HG03045 (cell line): ENCODE data around the gene ARPC4.
A peak's percentile ranks its signal among the peaks of the same experiment; 100 is the strongest.

ENCODE experiments used
- ATAC-seq: cut with Tn5 transposase; IDR thresholded peaks from one replicate; pipeline ENCODE4 v1.9.1; 2021; ENCODE audit warnings: mild to moderate bottlenecking, moderate library complexity; ENCODE audit not compliant: unreplicated experiment

ARPC4 gene

DNA sequence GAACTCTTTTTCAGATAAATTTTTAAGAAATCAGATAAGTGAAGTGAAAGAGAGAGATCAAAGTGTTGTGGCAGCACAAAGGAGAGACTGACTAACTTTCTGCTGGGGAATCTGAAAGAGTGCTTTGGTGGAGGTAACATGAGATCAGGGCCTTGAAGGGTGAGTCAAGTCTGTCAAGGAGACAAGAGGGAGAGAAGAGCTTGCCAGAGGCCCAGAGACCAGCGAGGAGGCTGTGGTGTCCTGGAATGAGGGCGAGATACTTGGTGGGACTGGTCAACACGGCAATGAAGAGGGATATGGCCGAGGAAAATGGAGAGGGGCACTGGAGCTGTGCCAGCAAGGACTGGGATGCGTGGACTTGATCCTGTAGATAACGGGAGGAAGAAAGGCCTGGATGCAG is 5.2 kb upstream of the ARPC4 start:
- no peak for ATAC-seq

- no peak for ATAC-seq
These were observed 1.8 kb upstream of the ARPC4 start for GRCh38 chr3:9791127-9791526.

GRCh38 chr3:9791790-9792404 is 985 bp upstream of the ARPC4 start:
- ATAC-seq = no peak

GRCh38 chr3:9793161-9793781 is 389 bp downstream of the ARPC4 start:
- peak; percentile 4 for ATAC-seq

DNA sequence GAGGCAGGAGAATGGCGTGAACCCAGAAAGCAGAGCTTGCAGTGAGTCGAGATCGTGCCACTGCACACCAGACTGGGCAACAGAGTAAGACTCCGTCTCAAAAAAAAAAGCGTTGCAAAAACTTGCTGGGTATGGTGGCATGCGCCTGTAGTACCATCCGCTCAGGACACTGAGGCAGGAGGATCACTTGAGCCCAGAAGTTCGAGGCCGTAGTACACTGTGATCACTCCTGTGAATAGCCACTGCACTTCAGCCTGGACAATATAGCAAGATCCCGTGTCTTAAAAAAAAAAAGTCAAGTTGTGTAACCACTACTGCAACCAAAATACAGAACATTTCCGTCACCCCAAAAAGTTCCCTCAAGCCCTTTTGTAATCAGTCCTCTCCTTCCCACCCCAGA is 1.5 kb downstream of the ARPC4 start:
- no peak for ATAC-seq

DNA sequence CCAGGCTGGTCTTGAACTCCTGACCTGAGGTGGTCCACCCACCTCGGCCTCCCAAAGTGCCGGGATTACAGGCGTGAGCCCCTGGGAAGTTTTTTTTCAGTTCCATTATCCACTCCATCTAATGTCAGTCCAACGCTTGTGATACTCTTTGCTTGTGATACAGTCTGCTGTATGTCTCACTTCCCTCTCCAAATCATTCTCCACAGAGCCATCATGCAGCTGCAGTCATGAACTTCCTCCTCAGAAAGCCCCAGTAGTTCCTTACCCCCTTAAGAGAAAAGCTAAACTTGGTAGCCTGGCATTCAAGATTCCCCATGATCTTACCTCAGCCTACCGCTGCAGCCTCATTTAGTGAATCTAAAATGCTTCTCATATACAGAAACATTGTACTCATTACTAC is 2.3 kb downstream of the ARPC4 start:
- ATAC-seq = no peak

DNA sequence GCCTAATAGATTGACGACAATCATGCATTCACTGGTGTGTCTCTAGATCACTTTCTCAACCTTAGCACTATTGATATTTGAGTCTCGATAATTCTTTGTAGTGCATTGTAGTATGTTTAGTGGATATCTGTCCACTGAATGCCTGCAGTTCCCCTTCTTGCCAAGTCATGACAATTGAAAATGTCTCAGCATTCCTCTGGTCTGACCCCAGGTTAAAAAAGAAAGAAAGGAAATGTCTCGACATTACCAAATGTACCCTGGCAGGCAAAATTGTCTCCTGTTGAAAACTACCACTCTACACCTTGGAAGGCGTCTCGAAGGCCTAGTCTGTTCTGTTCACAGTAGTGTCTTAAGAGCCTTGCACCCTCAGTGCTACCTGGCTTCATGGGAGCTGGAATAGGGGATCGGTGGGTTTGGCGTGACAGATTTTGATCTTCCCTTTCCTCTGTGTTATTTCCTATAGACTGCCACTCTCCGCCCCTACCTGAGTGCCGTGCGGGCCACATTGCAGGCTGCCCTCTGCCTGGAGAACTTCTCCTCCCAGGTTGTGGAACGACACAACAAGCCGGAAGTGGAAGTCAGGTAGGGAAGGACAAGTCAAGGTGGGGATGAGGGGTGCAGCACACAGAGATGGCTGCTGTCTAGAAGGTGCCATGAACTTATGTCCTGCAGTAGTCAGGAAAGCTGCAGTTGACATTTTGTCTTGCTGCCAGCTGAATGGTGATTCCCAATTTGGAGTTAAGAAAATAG is 4.5 kb downstream of the ARPC4 start:
- no peak for ATAC-seq

DNA sequence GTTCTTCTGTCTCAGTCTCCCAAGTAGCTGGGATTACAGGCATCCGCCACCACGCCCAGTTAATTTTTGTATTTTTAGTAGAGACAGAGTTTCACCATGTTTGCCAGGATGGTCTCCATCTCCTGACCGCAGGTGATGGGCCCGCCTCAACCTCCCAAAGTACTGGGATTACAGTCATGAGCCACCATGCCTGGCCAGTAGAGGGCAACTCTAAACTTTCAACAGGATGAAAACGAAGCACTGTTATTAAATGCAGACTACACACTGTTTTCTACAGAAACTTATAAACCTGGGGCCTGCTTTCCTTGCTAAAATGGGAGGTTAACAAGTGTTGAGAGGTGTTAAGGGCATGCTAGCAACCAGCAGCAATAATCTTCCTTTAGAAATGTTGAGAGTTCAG is 7.6 kb downstream of the ARPC4 start:
- ATAC-seq = no peak

DNA sequence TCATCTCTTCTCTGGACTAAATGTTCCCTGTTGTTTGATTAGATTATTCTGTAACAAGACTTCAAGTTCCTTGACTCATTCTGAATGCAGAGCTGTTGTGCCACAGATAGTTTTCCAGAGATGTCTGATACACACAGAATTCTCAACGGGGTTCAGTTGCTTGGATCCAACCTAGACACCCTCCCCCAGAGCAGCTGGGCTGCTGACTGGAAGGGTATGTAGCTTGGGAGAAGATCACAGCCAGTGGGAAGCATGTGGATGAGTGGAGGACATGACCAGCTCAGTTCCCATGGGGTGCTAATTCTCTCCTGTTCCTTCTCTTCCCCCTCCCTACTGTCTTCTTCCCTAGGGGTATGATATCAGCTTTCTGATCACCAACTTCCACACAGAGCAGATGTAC is 10.6 kb downstream of the ARPC4 start:
- ATAC-seq = no peak

DNA sequence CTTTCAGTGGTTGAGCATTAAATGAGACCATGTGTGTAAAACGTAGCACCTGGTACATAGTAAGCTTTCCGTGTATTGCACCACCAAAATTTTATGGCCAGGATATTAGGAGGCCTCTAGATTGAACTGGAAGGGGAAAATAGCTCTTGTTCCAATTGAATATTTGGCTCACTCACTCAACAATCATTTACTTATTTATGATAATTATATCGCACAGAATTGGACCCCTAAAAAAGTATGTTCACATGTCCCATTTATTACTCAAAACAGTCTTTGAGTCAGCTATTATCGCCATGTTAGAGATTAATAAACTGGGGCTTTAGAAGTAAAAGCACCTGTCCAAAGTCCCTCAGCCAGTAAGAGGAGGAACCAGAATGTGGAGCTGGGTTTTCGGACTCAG is 12.1 kb downstream of the ARPC4 start:
- ATAC-seq = no peak

GRCh38 chr3:9806137-9806536 is 13.3 kb downstream of the ARPC4 start:
- ATAC-seq = no peak

- ATAC-seq = no peak
These were observed 14.1 kb downstream of the ARPC4 start for GRCh38 chr3:9806688-9807589.

DNA sequence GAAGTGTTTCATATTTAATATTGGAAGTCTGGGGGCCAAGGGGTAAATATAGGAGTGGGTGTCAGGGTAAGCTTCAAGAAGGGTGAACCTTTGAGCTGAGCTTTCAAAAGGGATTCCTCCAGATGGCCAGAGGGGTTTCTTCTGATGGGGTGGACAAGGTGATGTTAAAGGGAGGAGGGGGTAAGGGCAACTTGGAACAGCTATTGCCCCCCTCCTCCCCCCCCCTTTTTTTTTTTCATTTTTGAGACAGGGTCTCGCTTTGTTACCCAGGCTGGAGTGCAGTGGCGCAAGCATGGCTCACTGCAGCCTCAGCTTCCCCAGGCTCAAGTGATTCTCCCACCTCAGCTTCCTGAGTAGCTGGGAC is 15.1 kb downstream of the ARPC4 start:
- no peak for ATAC-seq

GRCh38 chr3:9808345-9809037 is 15.6 kb downstream of the ARPC4 start:
- ATAC-seq = no peak

DNA sequence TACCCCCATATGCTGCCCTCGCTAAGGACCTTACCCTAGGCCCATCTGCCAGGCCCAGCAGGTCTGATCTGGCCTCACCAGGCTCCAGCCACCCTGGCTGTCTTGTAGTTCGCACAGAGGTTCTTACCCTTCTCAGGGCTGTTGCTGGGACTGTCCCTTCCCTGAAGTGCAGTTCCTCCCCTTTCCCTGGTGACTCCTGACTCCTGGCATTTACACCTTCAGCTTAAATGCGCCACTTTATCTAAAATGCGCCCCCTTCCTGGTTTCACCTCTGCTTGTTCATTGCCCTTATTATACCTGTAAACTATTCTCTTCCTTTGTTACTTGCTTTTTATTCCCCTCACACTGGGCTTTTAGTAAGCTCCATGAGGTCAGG is 16.3 kb downstream of the ARPC4 start:
- ATAC-seq = no peak

- ATAC-seq = peak; percentile 41
These were observed 16.9 kb downstream of the ARPC4 start, which contains the start of gene TTLL3 for GRCh38 chr3:9809615-9810432. TTLL3 (plus strand) TSS chr3:9810262; CDS start chr3:9810662, 400 bp downstream.

GRCh38 chr3:9810433-9810770 is 17.5 kb downstream of the ARPC4 start:
- ATAC-seq = peak; percentile 4

- ATAC-seq = no peak
These were observed 18.0 kb downstream of the ARPC4 start for GRCh38 chr3:9810846-9811245.

- no peak for ATAC-seq
These were observed 20.1 kb downstream of the ARPC4 start for GRCh38 chr3:9812870-9813483.

- ATAC-seq = no peak
These were observed 23.1 kb downstream of the ARPC4 start for GRCh38 chr3:9815986-9816385.
